Heart right ventricle (tissue), 16 donors: Measurements from ENCODE around the gene UTS2. TPM values are rescaled to one million over a fixed set of nuclear protein-coding genes. Genes with fewer than 3 reads are reported as not detected.

Experiments used
- ATAC-seq, 8 donors: fragments of 200-7000 bp; cut with Tn5 transposase; one replicate each; pipeline ENCODE4 v1.9.1; 2020; ENCODE audit warnings: mild to moderate bottlenecking in 8 of 8, moderate library complexity in 8 of 8, moderate number of reproducible peaks in 1 of 8
- DNase-seq, 2 donors: peaks; one replicate each; pipeline ENCODE4 v3.0.0-alpha.2; 2020
- H3K27ac ChIP-seq, 10 donors: fragments of 200-600 bp; sonication (generic) in 2 of 10; one replicate each; pipeline versions ENCODE4 v1.5.0 to v1.8.0; 2020 to 2022; ENCODE audit warnings: mild to moderate bottlenecking in 3 of 10
- H3K27me3 ChIP-seq, 7 donors: fragments of 200-600 bp; one replicate each; pipeline ENCODE4 v1.8.0; 2021 to 2022; ENCODE audit warnings: mild to moderate bottlenecking in 2 of 7
- H3K36me3 ChIP-seq, 9 donors: fragments of 200-600 bp; sonication (generic) in 1 of 9; one replicate each; pipeline versions ENCODE4 v1.5.0 to v1.8.0; 2020 to 2022; ENCODE audit warnings: mild to moderate bottlenecking in 2 of 9
- H3K4me1 ChIP-seq, 9 donors: fragments of 200-600 bp; sonication (generic) in 1 of 9; one replicate each; pipeline versions ENCODE4 v1.5.0 to v1.8.0; 2020 to 2022; ENCODE audit warnings: mild to moderate bottlenecking in 4 of 9
- H3K4me3 ChIP-seq, 10 donors: fragments of 200-600 bp; sonication (generic) in 2 of 10; one replicate each; pipeline versions ENCODE4 v1.5.0 to v1.8.0; 2020 to 2022; ENCODE audit warnings: mild to moderate bottlenecking in 7 of 10, moderate library complexity in 2 of 10
- H3K9me3 ChIP-seq, 11 donors: fragments of 200-600 bp in 10 of 11; sonication (generic) in 2 of 11; one replicate each; pipeline versions ENCODE4 v1.5.0 to v1.8.0; 2013 to 2022; ENCODE audit warnings: mild to moderate bottlenecking in 2 of 11, control low read depth in 1 of 11, moderate library complexity in 1 of 11
- WGBS, 2 donors: extraction: QIAGEN DNeasy Blood & Tissue Kit; methylation state at CpG; one replicate each; pipeline ENCODE4 v1.1.7; 2013; ENCODE audit warnings: inconsistent platforms in 1 of 2; 5-methylcytosine and 5-hydroxymethylcytosine counted together
- intact Hi-C, 10 donors: fragments of 100-400 bp; cut with DNase I; formaldehyde crosslinking; loops; one replicate each; pipeline versions ENCODE4 v1.11.1 to v1.14.2; 2022
- polyA plus RNA-seq, 2 donors: library from polyadenylated mRNA; stranded (reverse); fragments of 200-250 nt; gene quantifications; one replicate each; pipeline ENCODE4 v1.2.3, GENCODE V29; 2013
- total RNA-seq, 10 donors: library from RNA; stranded (reverse); fragmentation: NEBNext Ultra II Directional in 3 of 10; extraction: Animal tissue kit (Norgen Biotek cat#: 25700) in 3 of 10; gene quantifications; one replicate each; pipeline versions ENCODE4 v1.2.1 to v1.2.4, GENCODE V29; 2021 to 2023
- TF ChIP-seq, protein P1 (sequence below), 9 donors: fragments of 200-600 bp; sonication (generic) in 2 of 9; IDR thresholded peaks; one replicate each; pipeline versions ENCODE4 v1.5.0 to v1.8.0; 2021 to 2022; ENCODE audit warnings: antibody characterized with exemption in 9 of 9, mild to moderate bottlenecking in 5 of 9, moderate library complexity in 1 of 9
- donor health status: Arrhythmogenic right ventricular cardiomyopathy.
- donor health status: ischemic (EF 13 %, LVEDD 7.1; RV severe dilation, severe dysfunction).
- donor health status: healthy with polysubstance abuse.
- donor health status: DM: no; HTN: yes; CAD: no.
- donor health status: DM: no; HTN: no; CAD: no.
- donor health status: ischemic (EF 25% LVEDD 6.9; RV normal size, moderate dysfunction).
- donor health status: ischemic (EF 25% LVEDD 5.7; RV mildly dilated, moderate dysfunction).
- donor health status: healthy.
- donor health status: DM: yes; HTN: yes; CAD: no.
- donor health status: Ischemic cardiomyopathy.
- donor health status: ischemic (EF 35%, LVEDD 5.7; RV mildly dilated, moderate dysfunction).
- donor health status: nonischemic (EF 11% LVEDD 7.7; RV severe dilation, severe dysfunction).
- donor health status: DM: yes; HTN: yes; CAD: no.
- donor health status: PGD.
- donor health status: ischemic (EF 29% LVEDD 5.4; RV normal size, mild dysfunction).
- donor health status: nonischemic (EF 23%, LVEDD 6.1; RV moderate dilation, normal function).

The UTS2 gene
- total and polyA plus RNA-seq, 12 donors, result 0.16 TPM; not detected in 11

DNA sequence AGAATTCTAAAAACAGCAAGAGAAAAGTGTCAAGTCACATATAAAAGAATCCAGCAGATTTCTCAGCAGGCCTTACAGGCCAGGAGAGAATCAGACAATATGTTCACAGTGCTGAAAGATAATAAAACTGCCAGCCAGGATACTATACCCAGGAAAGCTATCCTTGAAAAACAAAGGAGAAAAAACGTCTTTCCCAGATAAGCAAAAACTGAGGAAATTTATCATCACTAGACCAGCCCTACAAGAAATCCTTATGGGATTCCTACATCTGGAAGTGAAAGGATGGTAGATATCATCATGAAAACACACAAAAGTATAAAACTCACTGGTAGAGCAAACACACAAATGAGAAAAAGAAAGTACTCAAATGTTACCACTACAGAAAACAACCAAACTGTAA, 25.2 kb upstream of the UTS2 start:
- no peak for ATAC-seq

DNA sequence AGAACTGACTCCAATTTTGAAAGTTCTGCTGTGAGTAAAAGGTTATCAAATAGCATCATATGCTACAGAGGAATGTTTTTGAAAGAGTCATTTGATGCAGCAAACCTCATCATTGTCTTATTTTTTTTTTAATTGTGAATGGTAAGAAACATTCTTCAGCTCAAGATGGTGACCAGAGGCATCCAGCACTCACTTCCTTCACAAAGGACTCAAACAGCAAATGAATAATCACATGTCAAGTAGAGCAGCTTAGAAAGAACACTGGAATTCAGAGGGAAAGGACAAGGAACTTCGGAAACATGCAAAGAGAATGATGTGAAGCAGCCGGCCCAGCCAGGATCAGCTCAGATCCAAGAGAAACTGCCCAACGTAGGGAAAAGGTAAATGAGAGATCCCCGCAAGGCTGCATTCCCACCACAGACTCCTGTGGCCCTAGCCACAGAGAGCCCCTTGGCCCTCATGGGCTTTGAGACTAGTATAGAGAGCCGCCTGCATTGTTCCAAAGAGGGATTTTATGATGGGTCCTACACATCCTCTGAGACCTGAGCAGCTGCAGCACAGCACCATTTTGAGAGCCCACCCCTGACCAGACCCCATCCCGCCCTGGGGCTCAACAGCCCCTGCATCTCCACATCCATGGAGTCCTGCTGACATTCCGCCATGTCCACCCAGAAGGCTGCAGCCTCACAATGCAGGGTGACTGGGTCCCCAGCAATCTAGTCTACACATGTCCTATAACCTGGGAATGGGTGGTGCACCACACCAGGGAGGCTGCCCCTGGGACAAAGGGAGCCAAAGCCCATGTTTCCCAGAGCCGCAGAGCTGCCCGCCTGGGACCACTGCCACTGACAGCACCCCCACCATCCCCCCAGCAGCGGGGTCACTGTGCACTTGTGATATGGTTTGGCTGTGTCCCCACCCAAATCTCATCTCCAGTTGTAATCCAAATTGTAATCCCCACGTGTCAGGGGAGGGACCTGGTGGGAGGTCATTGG, 21.2 kb upstream of the UTS2 start:
- 80 to 82% methylated on average over 11 of the region's 11 CpGs for WGBS, 2 donors
- no peak overlapping the region for H3K27ac ChIP-seq
- peaks cover 0 to 7% (median 0%) of the 10 kb centered on the region in 7 donors for H3K27me3 ChIP-seq
- no peak for ATAC-seq
- DNase-seq, result no peak
- H3K4me1 ChIP-seq, result no peaks in the 10 kb centered on the region
- H3K36me3 ChIP-seq, result no peaks in the 10 kb centered on the region
- intact Hi-C loops, result no loop called here
- H3K9me3 ChIP-seq, result peaks cover 0 to 24% (median 11%) of the 10 kb centered on the region in 11 donors
- H3K4me3 ChIP-seq, result no peak overlapping the region
- TF ChIP-seq, protein P1, sequence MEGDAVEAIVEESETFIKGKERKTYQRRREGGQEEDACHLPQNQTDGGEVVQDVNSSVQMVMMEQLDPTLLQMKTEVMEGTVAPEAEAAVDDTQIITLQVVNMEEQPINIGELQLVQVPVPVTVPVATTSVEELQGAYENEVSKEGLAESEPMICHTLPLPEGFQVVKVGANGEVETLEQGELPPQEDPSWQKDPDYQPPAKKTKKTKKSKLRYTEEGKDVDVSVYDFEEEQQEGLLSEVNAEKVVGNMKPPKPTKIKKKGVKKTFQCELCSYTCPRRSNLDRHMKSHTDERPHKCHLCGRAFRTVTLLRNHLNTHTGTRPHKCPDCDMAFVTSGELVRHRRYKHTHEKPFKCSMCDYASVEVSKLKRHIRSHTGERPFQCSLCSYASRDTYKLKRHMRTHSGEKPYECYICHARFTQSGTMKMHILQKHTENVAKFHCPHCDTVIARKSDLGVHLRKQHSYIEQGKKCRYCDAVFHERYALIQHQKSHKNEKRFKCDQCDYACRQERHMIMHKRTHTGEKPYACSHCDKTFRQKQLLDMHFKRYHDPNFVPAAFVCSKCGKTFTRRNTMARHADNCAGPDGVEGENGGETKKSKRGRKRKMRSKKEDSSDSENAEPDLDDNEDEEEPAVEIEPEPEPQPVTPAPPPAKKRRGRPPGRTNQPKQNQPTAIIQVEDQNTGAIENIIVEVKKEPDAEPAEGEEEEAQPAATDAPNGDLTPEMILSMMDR (IDR thresholded peaks at IDR 0.05), result no peak

More for the DNA sequence above, 25.2 kb upstream of the UTS2 start:
- no peak overlapping the region for H3K4me3 ChIP-seq
- WGBS, 2 donors, result 35 to 63% methylated on average over 1 of the region's 1 CpG
- no peak for DNase-seq
- H3K27me3 ChIP-seq, result peaks cover 0 to 9% (median 0%) of the 10 kb centered on the region in 7 donors
- H3K36me3 ChIP-seq, result no peaks in the 10 kb centered on the region
- H3K27ac ChIP-seq, result no peak overlapping the region
- H3K9me3 ChIP-seq, result peaks cover 0 to 24% (median 11%) of the 10 kb centered on the region in 11 donors
- H3K4me1 ChIP-seq, result no peaks in the 10 kb centered on the region
- TF ChIP-seq, protein P1 (IDR thresholded peaks at IDR 0.05), result no peak
- intact Hi-C loops, result no loop called here

DNA sequence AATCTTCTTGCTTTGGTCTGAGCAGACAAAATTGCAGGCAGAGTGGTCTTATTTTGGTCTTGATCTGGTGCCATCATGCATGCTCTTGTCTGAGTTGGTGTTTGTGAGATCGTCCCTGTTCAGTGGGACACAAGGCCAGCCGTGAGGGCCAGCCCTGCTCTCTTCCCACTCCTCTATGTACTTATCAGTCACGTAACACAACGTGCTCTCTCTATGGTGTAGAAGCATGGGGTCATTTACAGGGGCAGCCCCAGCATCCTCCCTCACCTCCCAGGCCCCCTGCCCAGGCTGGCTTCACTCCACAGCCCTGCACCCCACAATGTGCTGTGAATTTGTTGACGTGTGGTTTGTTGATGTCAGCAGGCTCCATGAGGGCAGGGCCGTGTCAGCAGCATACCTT, 18.3 kb upstream of the UTS2 start:
- WGBS, 2 donors, result 63 to 66% methylated on average over 6 of the region's 6 CpGs
- ATAC-seq (no peak), DNase-seq (no peak)
- Histone ChIP-seq H3K27ac (no peak overlapping the region), H3K27me3 (peaks cover 0 to 6% (median 0%) of the 10 kb centered on the region in 7 donors), H3K36me3 (no peaks in the 10 kb centered on the region), H3K4me3 (no peak overlapping the region), H3K4me1 (no peaks in the 10 kb centered on the region), H3K9me3 (peaks cover 0 to 5% (median 0%) of the 10 kb centered on the region in 11 donors)
- intact Hi-C loops, result no loop called here
- TF ChIP-seq, protein P1 (IDR thresholded peaks at IDR 0.05), result no peak

DNA sequence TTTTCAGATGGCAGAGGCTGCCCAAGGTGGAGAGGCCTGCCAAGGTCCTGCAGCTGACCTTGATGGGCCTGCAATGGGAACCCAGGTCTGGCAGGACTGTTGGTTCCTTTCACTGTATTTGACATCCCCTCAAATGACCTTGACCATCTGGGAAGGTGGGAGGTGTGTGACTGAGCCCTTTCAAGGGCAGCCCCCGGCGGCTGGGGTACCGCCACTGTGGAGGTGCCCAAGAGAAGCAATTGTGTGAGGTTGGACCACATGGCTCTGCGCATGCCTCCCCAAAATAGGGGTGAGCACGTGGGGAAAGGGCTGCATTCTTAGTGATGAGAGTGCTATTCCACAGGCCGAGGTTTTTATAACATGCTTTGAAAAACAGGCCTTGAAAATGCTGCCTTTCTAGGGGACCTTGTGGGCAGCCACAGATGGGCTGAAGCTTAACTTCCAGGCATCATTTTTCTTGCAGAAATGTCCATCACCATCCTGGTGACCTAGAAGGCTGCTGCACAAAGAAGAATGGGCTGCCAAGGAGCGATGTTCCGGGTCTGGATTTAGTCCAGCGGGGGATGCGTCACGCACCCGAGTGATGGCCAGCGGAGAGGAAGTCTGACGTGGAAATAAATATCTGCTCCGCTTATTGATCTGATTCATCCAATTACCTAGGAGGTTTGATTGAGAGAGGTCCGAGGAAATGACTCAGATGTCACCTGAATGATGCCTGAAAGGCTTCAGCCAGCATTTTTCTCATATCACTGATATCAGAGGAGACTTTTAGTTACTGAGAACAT, 16.5 kb upstream of the UTS2 start:
- Histone ChIP-seq H3K9me3 (peaks cover 0 to 5% (median 0%) of the 10 kb centered on the region in 11 donors), H3K27ac (no peak overlapping the region), H3K27me3 (no peaks in the 10 kb centered on the region), H3K4me1 (no peaks in the 10 kb centered on the region), H3K4me3 (no peak overlapping the region), H3K36me3 (no peaks in the 10 kb centered on the region)
- DNase-seq (no peak), ATAC-seq (no peak)
- TF ChIP-seq, protein P1 (IDR thresholded peaks at IDR 0.05), result no peak
- WGBS, 2 donors, result 83 to 88% methylated on average over 16 of the region's 16 CpGs
- intact Hi-C loops, result no loop called here
